Immature natural killer cell (primary cell): ENCODE data around the gene ANK2. TPM values are rescaled to one million over a fixed set of nuclear protein-coding genes. Genes with fewer than 3 reads are reported as not detected.
"Not testable (repeated sequence)": the region's sequence is repeated elsewhere in the genome, so short reads cannot be mapped to it uniquely, and the experiment has no call there.

ENCODE experiments used
- DNase-seq, 3 donors: peaks; one replicate each; pipeline ENCODE4 v3.0.0; 2022; ENCODE audit warnings: mixed read lengths in 1 of 3
- H3K27ac Mint-ChIP-seq, 6 donors: one replicate each; pipeline ENCODE4 v1.8.0; 2020; ENCODE audit warnings: mixed read lengths in 6 of 6, mild to moderate bottlenecking in 5 of 6, inconsistent platforms in 4 of 6, moderate library complexity in 3 of 6
- H3K27me3 Mint-ChIP-seq, 3 donors: one replicate each; pipeline ENCODE4 v1.8.0; 2020 to 2021; ENCODE audit warnings: low read depth in 3 of 3, mild to moderate bottlenecking in 3 of 3, mixed read lengths in 3 of 3, moderate library complexity in 3 of 3, inconsistent platforms in 1 of 3
- H3K36me3 Mint-ChIP-seq, 3 donors: one replicate each; pipeline ENCODE4 v1.8.0; 2020; ENCODE audit warnings: mixed read lengths in 3 of 3, inconsistent platforms in 2 of 3, mild to moderate bottlenecking in 2 of 3
- H3K4me1 Mint-ChIP-seq, 2 donors: one replicate each; pipeline ENCODE4 v1.8.0; 2020; ENCODE audit warnings: inconsistent platforms in 2 of 2, mild to moderate bottlenecking in 2 of 2, mixed read lengths in 2 of 2, moderate library complexity in 1 of 2
- H3K4me3 Mint-ChIP-seq, 5 donors: one replicate each; pipeline ENCODE4 v1.8.0; 2020; ENCODE audit warnings: mild to moderate bottlenecking in 5 of 5, mixed read lengths in 5 of 5, inconsistent platforms in 3 of 5, moderate library complexity in 3 of 5
- H3K9me3 Mint-ChIP-seq, 6 donors: one replicate each; pipeline ENCODE4 v1.8.0; 2020; ENCODE audit warnings: mild to moderate bottlenecking in 6 of 6, mixed read lengths in 6 of 6, inconsistent platforms in 4 of 6, moderate library complexity in 3 of 6
- polyA plus RNA-seq, 3 donors: library from polyadenylated mRNA; unstranded; fragments of 300-500 nt; fragmentation: Illumina TruSeq; gene quantifications; one replicate each; pipeline ENCODE4 v1.2.3, GENCODE V29; 2021

The ANK2 gene
- polyA plus RNA-seq, 3 donors from 2014 or later = not detected

GRCh38 chr4:113059449-113060182, 10.2 kb downstream of the ANK2 start:
- Mint-ChIP-seq H3K4me3 (no peak overlapping the region), H3K36me3 (no peaks in the 10 kb centered on the region), H3K4me1 (no peaks in the 10 kb centered on the region), H3K9me3 (no peaks in the 10 kb centered on the region), H3K27ac (no peak overlapping the region), H3K27me3 (no peaks in the 10 kb centered on the region)
- no peak for DNase-seq

DNA sequence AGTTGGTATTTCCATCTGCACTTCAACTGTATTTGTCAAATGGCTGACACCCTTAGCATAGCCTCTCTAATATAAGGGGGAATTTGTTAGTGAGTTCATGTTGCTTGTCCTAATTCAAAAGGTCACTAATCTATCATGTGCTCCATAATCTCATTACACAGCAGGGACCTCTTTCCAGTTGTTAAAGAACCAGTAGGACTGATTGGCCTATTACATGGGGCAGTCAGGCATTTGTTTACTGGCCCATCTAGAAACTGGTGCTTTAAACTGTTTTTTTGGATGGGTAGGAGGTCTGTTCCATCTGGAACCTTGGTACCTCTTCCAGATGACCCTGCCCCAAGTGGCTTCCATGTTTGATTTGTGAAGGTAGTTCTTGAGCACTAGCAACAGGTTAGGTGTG, 11.4 kb downstream of the ANK2 start:
- Mint-ChIP-seq H3K36me3 (no peaks in the 10 kb centered on the region), H3K4me1 (no peaks in the 10 kb centered on the region)

DNA sequence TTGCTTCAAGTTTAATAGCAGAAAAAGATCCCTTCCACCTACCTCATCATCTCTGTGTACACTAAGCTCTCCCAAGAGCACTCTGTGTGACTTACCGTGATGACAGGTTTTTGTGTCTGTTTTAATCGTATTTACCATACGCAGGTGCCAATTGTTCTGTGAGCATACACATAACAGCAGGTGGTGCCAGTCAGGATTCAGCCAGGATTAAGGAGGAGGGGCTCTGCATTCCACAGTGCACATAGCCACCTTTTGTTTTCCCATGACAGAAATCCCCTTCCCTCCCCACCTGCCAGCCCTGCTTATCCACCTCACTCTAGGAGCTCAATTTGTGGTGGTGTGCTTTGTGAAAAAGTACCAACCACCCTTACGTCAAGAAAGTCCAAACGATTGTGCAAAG, 14.8 kb downstream of the ANK2 start:
- Mint-ChIP-seq H3K9me3 (peaks cover 0 to 12% (median 0%) of the 10 kb centered on the region in 6 donors), H3K4me1 (no peaks in the 10 kb centered on the region), H3K27ac (no peak overlapping the region), H3K4me3 (no peak overlapping the region), H3K27me3 (no peaks in the 10 kb centered on the region), H3K36me3 (no peaks in the 10 kb centered on the region)
- DNase-seq = no peak

More for the DNA sequence above, 11.4 kb downstream of the ANK2 start:
- Mint-ChIP-seq H3K27ac (no peak overlapping the region), H3K27me3 (no peaks in the 10 kb centered on the region), H3K4me3 (no peak overlapping the region), H3K9me3 (no peaks in the 10 kb centered on the region)
- DNase-seq = no peak

DNA sequence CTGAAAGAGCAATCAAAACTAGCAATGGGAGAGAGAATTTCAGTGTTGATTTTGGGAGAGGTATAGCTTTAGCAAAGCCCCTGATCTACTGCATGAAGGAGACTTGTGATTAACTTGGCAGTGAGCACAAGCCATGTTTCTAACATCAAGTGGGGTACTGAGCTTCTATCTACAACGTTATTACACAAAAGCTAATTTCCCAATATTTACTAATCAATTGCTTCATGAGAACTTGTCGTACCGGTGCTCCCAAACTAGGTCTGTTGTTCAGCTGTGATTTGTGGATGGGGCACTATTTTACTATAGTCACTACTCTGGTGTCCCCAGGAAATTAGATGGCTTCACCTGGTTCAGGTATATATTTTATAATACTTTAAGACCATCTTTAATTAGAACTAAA, 16.2 kb downstream of the ANK2 start:
- no peak for DNase-seq
- no peaks in the 10 kb centered on the region for H3K36me3 Mint-ChIP-seq
- H3K27ac Mint-ChIP-seq = no peak overlapping the region
- no peaks in the 10 kb centered on the region for H3K27me3 Mint-ChIP-seq
- H3K4me3 Mint-ChIP-seq = no peak overlapping the region
- H3K4me1 Mint-ChIP-seq = no peaks in the 10 kb centered on the region
- H3K9me3 Mint-ChIP-seq = peaks cover 0 to 12% (median 0%) of the 10 kb centered on the region in 6 donors

DNA sequence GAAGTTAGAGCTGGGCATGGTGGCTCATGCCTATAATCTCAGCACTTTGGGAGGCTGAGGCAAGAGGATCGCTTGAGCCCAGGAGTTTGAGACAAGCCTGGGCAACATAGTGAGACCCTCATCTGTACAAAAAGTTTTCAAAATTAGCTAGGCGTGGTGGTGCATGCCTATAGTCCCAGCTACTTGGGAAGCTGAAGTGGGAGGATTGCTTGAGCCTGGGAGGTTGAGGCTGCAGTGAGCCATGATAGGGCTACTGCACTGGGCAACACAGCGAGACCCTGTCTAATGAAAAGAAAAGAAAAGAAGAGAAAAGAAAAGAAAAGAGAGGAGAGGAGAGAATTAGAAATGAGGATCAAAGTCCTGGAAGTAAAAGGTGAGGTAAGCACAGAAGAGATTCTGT, 19.3 kb downstream of the ANK2 start:
- not testable (repeated sequence) for H3K36me3 Mint-ChIP-seq, DNase-seq, H3K4me1 Mint-ChIP-seq, H3K4me3 Mint-ChIP-seq, H3K27ac Mint-ChIP-seq, H3K27me3 Mint-ChIP-seq
- H3K9me3 Mint-ChIP-seq = peaks cover 0 to 12% (median 0%) of the 10 kb centered on the region in 6 donors

DNA sequence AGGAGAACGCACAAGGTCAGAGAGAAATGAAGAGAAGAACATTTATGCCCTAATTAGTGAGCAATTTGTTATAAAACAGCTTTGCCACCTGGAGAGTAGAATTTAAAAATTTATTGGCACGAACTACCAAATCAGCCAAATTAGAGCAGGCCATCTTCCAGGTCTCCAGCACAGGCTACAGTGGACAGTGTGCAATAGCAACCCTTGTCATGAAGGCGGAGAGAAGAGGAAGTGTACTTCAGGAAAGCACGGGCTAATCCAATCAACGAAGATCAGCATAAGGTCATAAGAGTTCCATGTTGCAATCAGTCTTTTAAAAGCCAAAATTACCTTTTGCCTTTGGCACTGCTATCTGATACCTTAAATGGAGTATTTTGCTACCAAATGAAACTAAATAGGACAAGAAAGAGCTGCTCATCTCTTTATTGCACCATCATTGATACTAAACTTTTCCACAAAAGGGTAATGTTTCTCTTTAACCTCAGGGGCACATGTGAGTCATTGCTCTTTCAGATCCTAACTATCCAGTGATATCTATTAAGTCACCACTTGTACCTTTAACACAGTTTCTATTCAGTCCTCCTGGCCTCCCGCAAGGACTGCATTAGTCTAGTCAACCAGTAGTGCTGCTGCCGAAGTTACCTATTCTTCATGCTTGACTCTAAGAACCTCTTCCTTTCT, 19.9 kb downstream of the ANK2 start:
- Mint-ChIP-seq H3K27me3 (no peaks in the 10 kb centered on the region), H3K27ac (no peak overlapping the region), H3K4me3 (no peak overlapping the region), H3K36me3 (no peaks in the 10 kb centered on the region), H3K9me3 (peaks cover 0 to 12% (median 0%) of the 10 kb centered on the region in 6 donors), H3K4me1 (no peaks in the 10 kb centered on the region)
- DNase-seq = no peak

DNA sequence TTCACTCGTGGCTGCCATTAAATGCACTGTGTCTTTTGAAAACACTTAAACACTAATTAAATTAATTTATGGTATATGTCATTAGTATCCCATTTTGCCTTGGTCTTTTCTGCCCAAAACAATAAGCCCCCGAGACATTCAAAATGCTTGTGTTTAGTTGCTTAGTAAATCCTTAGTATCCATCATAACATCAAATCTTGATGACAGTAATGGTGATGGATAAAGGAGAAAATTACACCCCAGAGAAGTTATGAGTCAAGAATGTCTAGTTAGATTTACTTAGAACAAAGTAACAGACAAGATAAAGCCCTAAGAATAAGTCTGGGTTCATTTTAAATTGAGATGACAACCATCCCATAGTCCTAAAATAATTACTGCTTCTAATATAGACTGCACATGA, 21.3 kb downstream of the ANK2 start:
- H3K4me3 Mint-ChIP-seq = no peak overlapping the region
- no peak for DNase-seq
- peaks cover 0 to 12% (median 1%) of the 10 kb centered on the region in 6 donors for H3K9me3 Mint-ChIP-seq
- no peaks in the 10 kb centered on the region for H3K36me3 Mint-ChIP-seq
- no peak overlapping the region for H3K27ac Mint-ChIP-seq
- no peaks in the 10 kb centered on the region for H3K4me1 Mint-ChIP-seq
- no peaks in the 10 kb centered on the region for H3K27me3 Mint-ChIP-seq

DNA sequence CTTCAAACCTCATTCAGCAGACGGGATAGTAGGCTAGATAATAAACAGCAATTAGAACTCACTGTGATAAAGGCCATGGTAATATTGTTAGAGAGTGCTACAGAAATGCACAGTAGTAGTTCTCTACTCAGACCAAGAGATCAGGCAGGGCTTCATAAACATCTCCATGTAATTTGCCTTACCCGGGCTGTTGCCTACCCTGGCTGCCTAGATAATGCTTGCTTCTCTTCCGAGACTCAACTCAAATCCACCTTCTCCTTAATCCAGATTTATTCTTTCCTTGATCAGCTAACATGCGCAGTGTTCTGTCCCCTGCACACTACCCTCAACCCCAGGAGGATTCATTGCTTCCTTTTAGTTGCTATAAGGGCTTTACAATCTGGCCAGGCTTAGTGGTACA, 21.8 kb downstream of the ANK2 start:
- Mint-ChIP-seq H3K4me3 (no peak overlapping the region), H3K4me1 (no peaks in the 10 kb centered on the region), H3K36me3 (no peaks in the 10 kb centered on the region), H3K27me3 (no peaks in the 10 kb centered on the region), H3K27ac (no peak overlapping the region), H3K9me3 (peaks cover 0 to 12% (median 1%) of the 10 kb centered on the region in 6 donors)
- DNase-seq = no peak

GRCh38 chr4:113071805-113072204, 22.4 kb downstream of the ANK2 start:
- H3K27ac Mint-ChIP-seq = no peak overlapping the region
- H3K4me1 Mint-ChIP-seq = no peaks in the 10 kb centered on the region
- no peak for DNase-seq
- H3K36me3 Mint-ChIP-seq = no peaks in the 10 kb centered on the region
- no peak overlapping the region for H3K4me3 Mint-ChIP-seq
- peaks cover 0 to 12% (median 1%) of the 10 kb centered on the region in 6 donors for H3K9me3 Mint-ChIP-seq
- peaks cover 0 to 2% (median 0%) of the 10 kb centered on the region in 3 donors for H3K27me3 Mint-ChIP-seq

GRCh38 chr4:113073451-113074005, 24.1 kb downstream of the ANK2 start:
- DNase-seq = no peak
- H3K36me3 Mint-ChIP-seq = no peaks in the 10 kb centered on the region
- peaks cover 0 to 7% (median 0%) of the 10 kb centered on the region in 6 donors for H3K9me3 Mint-ChIP-seq
- H3K27me3 Mint-ChIP-seq = peaks cover 0 to 2% (median 0%) of the 10 kb centered on the region in 3 donors
- no peak overlapping the region for H3K27ac Mint-ChIP-seq
- H3K4me3 Mint-ChIP-seq = no peak overlapping the region
- no peaks in the 10 kb centered on the region for H3K4me1 Mint-ChIP-seq

DNA sequence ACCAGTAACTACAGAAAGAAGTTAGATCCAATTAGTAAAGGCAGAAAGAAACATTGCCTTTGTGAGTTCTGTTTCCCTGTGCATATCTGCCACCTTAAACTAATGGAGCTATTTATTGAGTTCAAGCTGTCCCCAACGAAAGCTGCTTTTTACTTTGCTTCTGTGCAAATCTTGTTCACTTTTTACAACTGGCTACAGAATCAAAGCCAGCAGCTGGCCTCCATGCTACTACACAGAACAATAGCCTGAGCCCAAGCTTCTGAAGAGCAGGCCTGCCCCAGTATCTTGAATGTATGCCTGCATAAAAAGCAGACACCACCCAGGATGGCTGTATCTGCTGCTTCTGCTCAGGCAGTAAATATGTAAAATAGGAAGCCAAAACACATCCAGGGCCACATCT, 28.1 kb downstream of the ANK2 start:
- H3K27me3 Mint-ChIP-seq = peaks cover 0 to 2% (median 0%) of the 10 kb centered on the region in 3 donors
- H3K27ac Mint-ChIP-seq = no peak overlapping the region
- peaks cover 0 to 7% (median 0%) of the 10 kb centered on the region in 6 donors for H3K9me3 Mint-ChIP-seq
- H3K4me1 Mint-ChIP-seq = no peaks in the 10 kb centered on the region
- no peak overlapping the region for H3K4me3 Mint-ChIP-seq
- H3K36me3 Mint-ChIP-seq = no peaks in the 10 kb centered on the region
- DNase-seq = no peak

GRCh38 chr4:113078066-113078465, 28.6 kb downstream of the ANK2 start:
- H3K27ac Mint-ChIP-seq = no peak overlapping the region
- no peak for DNase-seq
- no peak overlapping the region for H3K4me3 Mint-ChIP-seq
- peaks cover 0 to 7% (median 0%) of the 10 kb centered on the region in 6 donors for H3K9me3 Mint-ChIP-seq
- H3K27me3 Mint-ChIP-seq = peaks cover 0 to 2% (median 0%) of the 10 kb centered on the region in 3 donors
- H3K36me3 Mint-ChIP-seq = no peaks in the 10 kb centered on the region
- H3K4me1 Mint-ChIP-seq = no peaks in the 10 kb centered on the region

- Mint-ChIP-seq H3K4me1 (no peaks in the 10 kb centered on the region), H3K9me3 (peaks cover 0 to 10% (median 0%) of the 10 kb centered on the region in 6 donors), H3K27me3 (peaks cover 0 to 2% (median 2%) of the 10 kb centered on the region in 3 donors), H3K4me3 (no peak overlapping the region), H3K27ac (no peak overlapping the region), H3K36me3 (no peaks in the 10 kb centered on the region)
- DNase-seq = no peak
Observed at GRCh38 chr4:113080050-113080449, 30.6 kb downstream of the ANK2 start.

GRCh38 chr4:113080624-113081023, 31.2 kb downstream of the ANK2 start:
- no peak for DNase-seq
- H3K36me3 Mint-ChIP-seq = no peaks in the 10 kb centered on the region
- H3K27me3 Mint-ChIP-seq = peaks cover 0 to 2% (median 2%) of the 10 kb centered on the region in 3 donors
- H3K9me3 Mint-ChIP-seq = peaks cover 0 to 8% (median 0%) of the 10 kb centered on the region in 6 donors
- no peak overlapping the region for H3K4me3 Mint-ChIP-seq
- H3K27ac Mint-ChIP-seq = no peak overlapping the region
- no peaks in the 10 kb centered on the region for H3K4me1 Mint-ChIP-seq
